K562 (cell line): ENCODE results near the gene CAPZA1. TPM values are rescaled to one million over a fixed set of nuclear protein-coding genes. Genes with fewer than 3 reads are reported as not detected.

ENCODE experiments used
- CC2D1A ChIP-seq: fragments of 450-650 bp; IDR thresholded peaks from 2 replicates; pipeline ENCODE4 v1.6.1; 2017; ENCODE audit warnings: mild to moderate bottlenecking
- ELF2 ChIP-seq: fragments of 250-450 bp; sonication (Bioruptor Pico); IDR thresholded peaks from 2 replicates; pipeline ENCODE4 v1.5.0; 2021; ENCODE audit warnings: mild to moderate bottlenecking
- EP300 ChIP-seq: IDR thresholded peaks from 2 replicates; pipeline ENCODE4 v1.6.1; 2012; ENCODE audit warnings: low read length, improper control_type of control experiment
- FOXJ3 ChIP-seq: sonication (generic); formaldehyde crosslinking; IDR thresholded peaks from 2 replicates; pipeline ENCODE4 v1.4.0; 2020; ENCODE audit warnings: mild to moderate bottlenecking, missing genetic modification reagents
- HDAC6 ChIP-seq: IDR thresholded peaks from 2 replicates; pipeline ENCODE4 v1.6.1; 2012; ENCODE audit warnings: low read depth, mild to moderate bottlenecking, control low read depth, inconsistent platforms, low read length, moderate library complexity
- HNRNPLL ChIP-seq: fragments of 200-400 bp; formaldehyde crosslinking; IDR thresholded peaks from 2 replicates; pipeline ENCODE4 v1.6.1; 2017; ENCODE audit warnings: low read length, low read depth, mild to moderate bottlenecking; ENCODE audit not compliant: poor library complexity, severe bottlenecking
- LARP7 ChIP-seq: fragments of 450-650 bp; IDR thresholded peaks from 2 replicates; pipeline ENCODE4 v1.6.1; 2016
- PCBP2 ChIP-seq: fragments of 200-400 bp; formaldehyde crosslinking; IDR thresholded peaks from 2 replicates; pipeline ENCODE4 v1.6.1; 2018; ENCODE audit warnings: low read length, low read depth, mild to moderate bottlenecking, moderate library complexity; ENCODE audit not compliant: poor library complexity, severe bottlenecking
- RBFOX2 ChIP-seq: fragments of 200-400 bp; formaldehyde crosslinking; IDR thresholded peaks from 2 replicates; pipeline ENCODE4 v1.6.1; 2017; ENCODE audit warnings: low read depth, mild to moderate bottlenecking, low read length, moderate library complexity
- ZNF408 ChIP-seq: fragments of 250-450 bp; sonication (Bioruptor Pico); IDR thresholded peaks from 2 replicates; pipeline ENCODE4 v1.4.0; 2020; ENCODE audit warnings: low read depth, mild to moderate bottlenecking, moderate library complexity
- ZZZ3 ChIP-seq: fragments of 450-650 bp; IDR thresholded peaks from 2 replicates; pipeline ENCODE4 v1.6.1; 2016; ENCODE audit warnings: antibody characterized with exemption, mild to moderate bottlenecking, moderate library complexity
- polyA plus RNA-seq, 8 experiments: library from polyadenylated mRNA; depleted of rRNA in 4 of 8; stranded (reverse) in 5 of 8; unstranded in 3 of 8; fragments of >200 nt; fragmentation: Nextera tagmentation in 2 of 8; fragmentation: Illumina TruSeq in 1 of 8; extraction: Ambion mirVana in 2 of 8; extraction: Trizol in 1 of 8; gene quantifications; 2 replicates each; pipeline versions ENCODE4 v1.2.1 to v1.2.3, GENCODE V29; 2011 to 2014; ENCODE audit warnings: inconsistent platforms in 1 of 8, missing spikeins in 1 of 8
- total RNA-seq, 7 experiments: library from RNA; depleted of rRNA in 6 of 7; stranded (reverse); fragments of >200 nt in 6 of 7; fragmentation: Illumina TruSeq in 2 of 7; extraction: Trizol in 2 of 7; gene quantifications; 2 replicates each; pipeline versions ENCODE4 v1.2.1 to v1.2.3, GENCODE V29; 2011 to 2021; ENCODE audit warnings: low replicate concordance in 1 of 7
- TF ChIP-seq, protein P1 (sequence below): sonication (generic); formaldehyde crosslinking; IDR thresholded peaks from 2 replicates; pipeline ENCODE4 v1.8.1; 2022; ENCODE audit warnings: missing genetic modification reagents
- TF ChIP-seq, protein P2 (sequence below): fragments of 200-800 bp; sonication (Bioruptor generic); IDR thresholded peaks from 2 replicates; pipeline ENCODE4 v1.6.1; 2017; ENCODE audit warnings: missing genetic modification characterization, missing compliant biosample characterization
- TF ChIP-seq, protein P3 (sequence below): fragments of 250-450 bp; sonication (Bioruptor Pico); IDR thresholded peaks from 2 replicates; pipeline ENCODE4 v1.4.0; 2020; ENCODE audit warnings: mild to moderate bottlenecking
- TF ChIP-seq, protein P4 (sequence below): fragments of 250-450 bp; sonication (Bioruptor Pico); IDR thresholded peaks from 2 replicates; pipeline ENCODE4 v1.8.0; 2022; ENCODE audit warnings: inconsistent platforms, mild to moderate bottlenecking, moderate library complexity, borderline replicate concordance
- TF ChIP-seq, protein P5 (sequence below), 2 experiments: fragments of 150-350 bp in 1 of 2; IDR thresholded peaks; 2 replicates each; pipeline ENCODE4 v1.6.1; 2012 to 2016; ENCODE audit warnings: low read depth in 2 of 2, low read length in 2 of 2, mild to moderate bottlenecking in 1 of 2, moderate library complexity in 1 of 2

Gene CAPZA1
- total and polyA plus RNA-seq, 9 of the 15 experiments (the other 6 are each of a cell fraction or from before 2014, with no cell fraction given), result 237 to 1,020 (median 306) TPM

DNA sequence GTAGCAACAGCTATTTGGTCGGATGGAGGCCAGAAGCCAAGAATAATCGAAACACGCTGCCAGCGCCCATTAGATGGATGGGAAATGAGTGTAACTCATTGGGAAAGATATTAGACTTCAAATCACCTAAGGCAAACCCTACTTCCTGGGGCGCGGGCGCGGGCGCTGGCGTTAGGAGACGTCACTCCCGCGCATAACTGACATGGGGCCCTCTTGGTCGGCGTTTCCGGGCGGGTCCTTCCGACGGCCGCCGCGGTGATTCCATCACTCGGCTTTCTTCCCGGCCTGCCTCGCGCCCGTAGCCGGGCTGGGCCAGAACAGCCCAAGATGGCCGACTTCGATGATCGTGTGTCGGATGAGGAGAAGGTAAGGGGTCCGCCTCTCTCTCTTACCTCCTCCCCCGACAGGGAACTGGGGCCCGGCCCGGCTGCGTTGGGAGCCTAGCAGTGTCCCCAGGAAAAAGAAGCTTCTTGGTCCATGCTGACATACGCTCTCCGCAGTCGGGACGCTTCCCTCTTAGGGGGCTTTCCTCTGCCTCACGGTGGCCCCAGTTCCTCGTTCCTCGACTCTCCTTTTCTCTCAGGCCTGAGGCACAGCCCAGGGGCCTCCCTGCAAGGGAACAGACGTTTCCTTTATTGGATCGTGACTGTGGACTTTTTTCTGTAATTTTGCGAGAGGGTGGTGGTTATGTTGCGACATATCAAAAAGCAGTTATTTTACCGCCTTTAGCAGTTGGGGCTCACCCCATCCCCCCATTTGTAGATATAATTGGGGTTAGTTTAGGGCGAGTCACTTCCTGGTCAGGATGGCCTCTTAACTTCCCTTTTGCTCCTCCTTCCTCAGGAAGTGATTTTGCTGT lies at the start of gene CAPZA1 (continued):
- peak; percentile 63 for TF ChIP-seq HNRNPLL
- TF ChIP-seq, protein P1, sequence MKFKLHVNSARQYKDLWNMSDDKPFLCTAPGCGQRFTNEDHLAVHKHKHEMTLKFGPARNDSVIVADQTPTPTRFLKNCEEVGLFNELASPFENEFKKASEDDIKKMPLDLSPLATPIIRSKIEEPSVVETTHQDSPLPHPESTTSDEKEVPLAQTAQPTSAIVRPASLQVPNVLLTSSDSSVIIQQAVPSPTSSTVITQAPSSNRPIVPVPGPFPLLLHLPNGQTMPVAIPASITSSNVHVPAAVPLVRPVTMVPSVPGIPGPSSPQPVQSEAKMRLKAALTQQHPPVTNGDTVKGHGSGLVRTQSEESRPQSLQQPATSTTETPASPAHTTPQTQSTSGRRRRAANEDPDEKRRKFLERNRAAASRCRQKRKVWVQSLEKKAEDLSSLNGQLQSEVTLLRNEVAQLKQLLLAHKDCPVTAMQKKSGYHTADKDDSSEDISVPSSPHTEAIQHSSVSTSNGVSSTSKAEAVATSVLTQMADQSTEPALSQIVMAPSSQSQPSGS, result 0 out of 2 replicates have a peak, but pooled peaks have one; percentile 27
- peak; percentile 93 for TF ChIP-seq RBFOX2
- TF ChIP-seq, protein P2, sequence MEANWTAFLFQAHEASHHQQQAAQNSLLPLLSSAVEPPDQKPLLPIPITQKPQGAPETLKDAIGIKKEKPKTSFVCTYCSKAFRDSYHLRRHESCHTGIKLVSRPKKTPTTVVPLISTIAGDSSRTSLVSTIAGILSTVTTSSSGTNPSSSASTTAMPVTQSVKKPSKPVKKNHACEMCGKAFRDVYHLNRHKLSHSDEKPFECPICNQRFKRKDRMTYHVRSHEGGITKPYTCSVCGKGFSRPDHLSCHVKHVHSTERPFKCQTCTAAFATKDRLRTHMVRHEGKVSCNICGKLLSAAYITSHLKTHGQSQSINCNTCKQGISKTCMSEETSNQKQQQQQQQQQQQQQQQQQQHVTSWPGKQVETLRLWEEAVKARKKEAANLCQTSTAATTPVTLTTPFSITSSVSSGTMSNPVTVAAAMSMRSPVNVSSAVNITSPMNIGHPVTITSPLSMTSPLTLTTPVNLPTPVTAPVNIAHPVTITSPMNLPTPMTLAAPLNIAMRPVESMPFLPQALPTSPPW, result peak; percentile 56
- TF ChIP-seq, protein P3, sequence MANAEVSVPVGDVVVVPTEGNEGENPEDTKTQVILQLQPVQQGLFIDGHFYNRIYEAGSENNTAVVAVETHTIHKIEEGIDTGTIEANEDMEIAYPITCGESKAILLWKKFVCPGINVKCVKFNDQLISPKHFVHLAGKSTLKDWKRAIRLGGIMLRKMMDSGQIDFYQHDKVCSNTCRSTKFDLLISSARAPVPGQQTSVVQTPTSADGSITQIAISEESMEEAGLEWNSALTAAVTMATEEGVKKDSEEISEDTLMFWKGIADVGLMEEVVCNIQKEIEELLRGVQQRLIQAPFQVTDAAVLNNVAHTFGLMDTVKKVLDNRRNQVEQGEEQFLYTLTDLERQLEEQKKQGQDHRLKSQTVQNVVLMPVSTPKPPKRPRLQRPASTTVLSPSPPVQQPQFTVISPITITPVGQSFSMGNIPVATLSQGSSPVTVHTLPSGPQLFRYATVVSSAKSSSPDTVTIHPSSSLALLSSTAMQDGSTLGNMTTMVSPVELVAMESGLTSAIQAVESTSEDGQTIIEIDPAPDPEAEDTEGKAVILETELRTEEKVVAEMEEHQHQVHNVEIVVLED (CRISPR knock-in tag), result peak; percentile 80
- TF ChIP-seq EP300, result peak; percentile 82
- TF ChIP-seq, protein P4, sequence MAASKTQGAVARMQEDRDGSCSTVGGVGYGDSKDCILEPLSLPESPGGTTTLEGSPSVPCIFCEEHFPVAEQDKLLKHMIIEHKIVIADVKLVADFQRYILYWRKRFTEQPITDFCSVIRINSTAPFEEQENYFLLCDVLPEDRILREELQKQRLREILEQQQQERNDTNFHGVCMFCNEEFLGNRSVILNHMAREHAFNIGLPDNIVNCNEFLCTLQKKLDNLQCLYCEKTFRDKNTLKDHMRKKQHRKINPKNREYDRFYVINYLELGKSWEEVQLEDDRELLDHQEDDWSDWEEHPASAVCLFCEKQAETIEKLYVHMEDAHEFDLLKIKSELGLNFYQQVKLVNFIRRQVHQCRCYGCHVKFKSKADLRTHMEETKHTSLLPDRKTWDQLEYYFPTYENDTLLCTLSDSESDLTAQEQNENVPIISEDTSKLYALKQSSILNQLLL, result no peak
- TF ChIP-seq FOXJ3 (CRISPR knock-in tag), result no peak
- TF ChIP-seq, protein P5, sequence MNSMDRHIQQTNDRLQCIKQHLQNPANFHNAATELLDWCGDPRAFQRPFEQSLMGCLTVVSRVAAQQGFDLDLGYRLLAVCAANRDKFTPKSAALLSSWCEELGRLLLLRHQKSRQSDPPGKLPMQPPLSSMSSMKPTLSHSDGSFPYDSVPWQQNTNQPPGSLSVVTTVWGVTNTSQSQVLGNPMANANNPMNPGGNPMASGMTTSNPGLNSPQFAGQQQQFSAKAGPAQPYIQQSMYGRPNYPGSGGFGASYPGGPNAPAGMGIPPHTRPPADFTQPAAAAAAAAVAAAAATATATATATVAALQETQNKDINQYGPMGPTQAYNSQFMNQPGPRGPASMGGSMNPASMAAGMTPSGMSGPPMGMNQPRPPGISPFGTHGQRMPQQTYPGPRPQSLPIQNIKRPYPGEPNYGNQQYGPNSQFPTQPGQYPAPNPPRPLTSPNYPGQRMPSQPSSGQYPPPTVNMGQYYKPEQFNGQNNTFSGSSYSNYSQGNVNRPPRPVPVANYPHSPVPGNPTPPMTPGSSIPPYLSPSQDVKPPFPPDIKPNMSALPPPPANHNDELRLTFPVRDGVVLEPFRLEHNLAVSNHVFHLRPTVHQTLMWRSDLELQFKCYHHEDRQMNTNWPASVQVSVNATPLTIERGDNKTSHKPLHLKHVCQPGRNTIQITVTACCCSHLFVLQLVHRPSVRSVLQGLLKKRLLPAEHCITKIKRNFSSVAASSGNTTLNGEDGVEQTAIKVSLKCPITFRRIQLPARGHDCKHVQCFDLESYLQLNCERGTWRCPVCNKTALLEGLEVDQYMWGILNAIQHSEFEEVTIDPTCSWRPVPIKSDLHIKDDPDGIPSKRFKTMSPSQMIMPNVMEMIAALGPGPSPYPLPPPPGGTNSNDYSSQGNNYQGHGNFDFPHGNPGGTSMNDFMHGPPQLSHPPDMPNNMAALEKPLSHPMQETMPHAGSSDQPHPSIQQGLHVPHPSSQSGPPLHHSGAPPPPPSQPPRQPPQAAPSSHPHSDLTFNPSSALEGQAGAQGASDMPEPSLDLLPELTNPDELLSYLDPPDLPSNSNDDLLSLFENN (IDR thresholded peaks at IDR 0.05; ENCODE audit: low read depth in 2 of 2, low read length in 2 of 2), result peak; percentile 63 to 79; a peak in 3 of 4 replicates
- TF ChIP-seq ZNF408 (CRISPR knock-in tag), result no peak
- TF ChIP-seq ELF2, result peak; percentile 87
- 0 out of 2 replicates have a peak, but pooled peaks have one; percentile 56 for TF ChIP-seq ZZZ3
- no peak for TF ChIP-seq PCBP2
- no peak for TF ChIP-seq HDAC6
- peak; percentile 78; the same call in 1 of the 2 replicates for TF ChIP-seq LARP7
- 0 out of 2 replicates have a peak, but pooled peaks have one; percentile 15 for TF ChIP-seq CC2D1A
